Stimulated activated CD4-positive, alpha-beta T cell treated with anti-CD3 and anti-CD28 coated beads, Interleukin-4, amount 100 ng/mL, for 4 hours (primary cell): ENCODE results near the gene EFNB3.

Experiments
- DNase-seq, 2 experiments: peaks; one replicate each; pipeline ENCODE4 v3.0.0-alpha.2; 2020

EFNB3 gene

GRCh38 chr17:7704601-7705268 is at the start of gene EFNB3:
EFNB3 (plus strand) TSS chr17:7705202; CDS start chr17:7705599, 397 bp downstream.
- DNase-seq: peak in 1 of 2 experiments; percentile 31

- DNase-seq: no peak
These were observed 49.5 kb upstream of the EFNB3 start for GRCh38 chr17:7655541-7655840.

GRCh38 chr17:7656958-7657609 is 47.9 kb upstream of the EFNB3 start:
- DNase-seq: no peak

- DNase-seq: no peak
These were observed 37.2 kb upstream of the EFNB3 start for GRCh38 chr17:7667656-7668406.

- DNase-seq: no peak
These were observed 36.5 kb upstream of the EFNB3 start for GRCh38 chr17:7668482-7668881.

- DNase-seq: peak; percentile 18 to 22
These were observed 31.8 kb upstream of the EFNB3 start for GRCh38 chr17:7673239-7673638.

- no peak for DNase-seq
These were observed 30.1 kb upstream of the EFNB3 start for GRCh38 chr17:7674934-7675333.

- no peak for DNase-seq
These were observed 28.5 kb upstream of the EFNB3 start for GRCh38 chr17:7676533-7676932.

- DNase-seq: no peak
These were observed 27.5 kb upstream of the EFNB3 start for GRCh38 chr17:7677388-7678067.

- no peak for DNase-seq
These were observed 20.0 kb upstream of the EFNB3 start for GRCh38 chr17:7684851-7685532.

- peak; percentile 82 to 83 for DNase-seq
These were observed 19.3 kb upstream of the EFNB3 start for GRCh38 chr17:7685533-7686221.

- DNase-seq: peak; percentile 67 to 72
These were observed 18.6 kb upstream of the EFNB3 start for GRCh38 chr17:7686222-7687071.

GRCh38 chr17:7687072-7687907 is 17.7 kb upstream of the EFNB3 start, which contains the start of gene TP53:
TP53 (minus strand) TSS chr17:7687490; CDS start chr17:7676594, 10,896 bp downstream.
- DNase-seq: peak; percentile 73 to 87

GRCh38 chr17:7687908-7688807 is 16.8 kb upstream of the EFNB3 start, which contains the start of gene WRAP53:
WRAP53 (plus strand) TSS chr17:7688477; CDS start chr17:7688649, 172 bp downstream.
- DNase-seq: peak; percentile 93 to 94

GRCh38 chr17:7688808-7689316 is 16.1 kb upstream of the EFNB3 start:
- no peak for DNase-seq

GRCh38 chr17:7695586-7695985 is 9.4 kb upstream of the EFNB3 start:
- DNase-seq: no peak

GRCh38 chr17:7697828-7698588 is 7.0 kb upstream of the EFNB3 start:
- no peak for DNase-seq

- no peak for DNase-seq
These were observed 4.5 kb upstream of the EFNB3 start for GRCh38 chr17:7700510-7700909.
